AG04449 (cell line): ENCODE results near the gene GUCY2C.

Experiments used
- CTCF ChIA-PET: fragments of 350-600 bp; formaldehyde crosslinking; extraction: SDS; loops from one replicate; lab custom pipeline; 2021; ENCODE audit warnings: antibody characterized with exemption; lab: Yijun Ruan, JAX
- POLR2A ChIA-PET: fragments of 400-600, 350-600 bp; formaldehyde crosslinking; extraction: SDS; loops from one replicate; lab custom pipeline; 2020; ENCODE audit warnings: antibody characterized with exemption, inconsistent platforms; lab: Yijun Ruan, JAX
- DNase-seq: peaks from one replicate; pipeline ENCODE4 v3.0.0-alpha.2; 2010; ENCODE audit warnings: low read depth, low spot score
- H3K4me3 ChIP-seq: 2 replicates; pipeline ENCODE4 v1.5.1; 2011; ENCODE audit warnings: low read depth, mild to moderate bottlenecking, control low read depth, low read length
- TF ChIP-seq, protein P1 (sequence below): IDR thresholded peaks from one replicate; pipeline ENCODE4 v1.5.1; 2011; ENCODE audit warnings: mild to moderate bottlenecking, moderate library complexity, low read length, control low read depth, inconsistent platforms; ENCODE audit not compliant: insufficient read depth; ENCODE audit errors: missing control alignments

The GUCY2C gene

DNA sequence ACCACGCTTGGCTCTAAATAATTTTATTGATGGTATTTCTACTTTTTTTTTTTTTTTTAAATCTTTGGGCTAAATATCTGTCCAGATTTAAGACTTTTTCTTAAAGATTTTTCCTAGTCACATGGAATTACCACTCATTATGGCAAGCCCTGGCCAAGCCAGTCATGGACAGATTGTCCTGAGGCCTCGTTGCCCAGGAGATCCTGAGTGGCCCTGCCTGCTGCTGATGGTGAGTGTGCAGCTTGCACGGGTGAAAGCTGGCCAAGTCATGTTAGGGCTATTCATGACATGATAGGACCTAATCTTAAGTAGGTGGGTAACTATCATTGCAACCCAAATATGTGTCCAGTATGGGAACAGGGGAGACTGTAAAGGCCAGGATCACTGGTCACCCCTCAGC, 27.8 kb downstream of the GUCY2C start:
- H3K4me3 ChIP-seq = no peak overlapping the region
- ChIA-PET POLR2A (no interaction called here), CTCF (interaction anchor here (0.7 kb wide), 1 partner anchor 9 kb away, joined by 3 read pairs; no protein-coding TSS in a partner anchor)
- TF ChIP-seq, protein P1, sequence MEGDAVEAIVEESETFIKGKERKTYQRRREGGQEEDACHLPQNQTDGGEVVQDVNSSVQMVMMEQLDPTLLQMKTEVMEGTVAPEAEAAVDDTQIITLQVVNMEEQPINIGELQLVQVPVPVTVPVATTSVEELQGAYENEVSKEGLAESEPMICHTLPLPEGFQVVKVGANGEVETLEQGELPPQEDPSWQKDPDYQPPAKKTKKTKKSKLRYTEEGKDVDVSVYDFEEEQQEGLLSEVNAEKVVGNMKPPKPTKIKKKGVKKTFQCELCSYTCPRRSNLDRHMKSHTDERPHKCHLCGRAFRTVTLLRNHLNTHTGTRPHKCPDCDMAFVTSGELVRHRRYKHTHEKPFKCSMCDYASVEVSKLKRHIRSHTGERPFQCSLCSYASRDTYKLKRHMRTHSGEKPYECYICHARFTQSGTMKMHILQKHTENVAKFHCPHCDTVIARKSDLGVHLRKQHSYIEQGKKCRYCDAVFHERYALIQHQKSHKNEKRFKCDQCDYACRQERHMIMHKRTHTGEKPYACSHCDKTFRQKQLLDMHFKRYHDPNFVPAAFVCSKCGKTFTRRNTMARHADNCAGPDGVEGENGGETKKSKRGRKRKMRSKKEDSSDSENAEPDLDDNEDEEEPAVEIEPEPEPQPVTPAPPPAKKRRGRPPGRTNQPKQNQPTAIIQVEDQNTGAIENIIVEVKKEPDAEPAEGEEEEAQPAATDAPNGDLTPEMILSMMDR = no peak
- DNase-seq = no peak

DNA sequence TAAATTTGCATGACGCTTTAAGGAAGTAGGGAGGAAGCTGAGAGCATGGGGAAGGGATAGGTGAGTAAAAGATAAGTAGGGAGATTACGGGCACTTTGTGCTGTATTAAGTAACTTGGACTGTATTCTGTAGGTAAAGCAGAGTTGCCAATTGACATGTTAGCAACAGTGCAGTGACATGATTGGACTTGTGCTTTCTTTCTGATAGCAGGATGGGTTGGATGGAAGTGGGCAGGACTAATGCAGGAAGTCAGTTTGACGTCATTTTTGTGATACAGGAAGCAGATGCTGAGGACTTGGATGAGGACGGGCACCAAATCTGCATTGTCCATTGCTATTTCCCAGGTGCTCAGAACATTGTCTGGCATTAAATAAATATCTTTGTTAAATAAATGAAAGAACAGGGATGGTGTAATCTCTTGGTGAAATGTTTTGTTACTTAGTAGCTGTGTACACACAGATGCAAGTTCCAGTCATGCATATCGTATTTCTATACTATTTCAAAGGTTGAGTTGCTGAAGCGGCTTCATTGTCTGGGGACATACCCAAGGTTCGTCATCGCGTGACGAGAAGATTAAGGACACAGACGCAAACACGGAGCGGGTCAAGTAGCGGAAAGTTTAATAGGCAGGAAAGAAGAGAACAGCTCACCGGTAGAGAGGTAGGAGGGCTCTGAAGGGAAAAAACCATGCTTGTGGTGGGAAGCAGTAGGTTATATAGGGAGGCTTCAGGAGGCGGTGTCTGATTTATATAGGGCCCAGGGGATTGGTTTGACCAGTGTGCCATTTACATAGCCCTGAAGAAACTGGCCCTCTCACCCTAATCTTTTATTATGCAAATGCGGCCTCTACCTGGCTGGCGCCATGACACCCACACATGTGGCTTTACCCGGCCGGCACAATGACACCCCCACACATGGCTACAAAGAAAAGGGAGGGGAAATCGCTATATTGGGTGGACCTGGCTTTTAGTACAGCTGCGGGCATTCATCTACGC, 30.7 kb downstream of the GUCY2C start:
- TF ChIP-seq, protein P1 = no peak
- H3K4me3 ChIP-seq = no peak overlapping the region
- ChIA-PET CTCF (interaction anchor here (0.9 to 5.6 kb wide), 6 partner anchors 12 to 481 kb away, joined by 3 to 49 read pairs (median 5); no protein-coding TSS in a partner anchor), POLR2A (no interaction called here)
- no peak for DNase-seq

DNA sequence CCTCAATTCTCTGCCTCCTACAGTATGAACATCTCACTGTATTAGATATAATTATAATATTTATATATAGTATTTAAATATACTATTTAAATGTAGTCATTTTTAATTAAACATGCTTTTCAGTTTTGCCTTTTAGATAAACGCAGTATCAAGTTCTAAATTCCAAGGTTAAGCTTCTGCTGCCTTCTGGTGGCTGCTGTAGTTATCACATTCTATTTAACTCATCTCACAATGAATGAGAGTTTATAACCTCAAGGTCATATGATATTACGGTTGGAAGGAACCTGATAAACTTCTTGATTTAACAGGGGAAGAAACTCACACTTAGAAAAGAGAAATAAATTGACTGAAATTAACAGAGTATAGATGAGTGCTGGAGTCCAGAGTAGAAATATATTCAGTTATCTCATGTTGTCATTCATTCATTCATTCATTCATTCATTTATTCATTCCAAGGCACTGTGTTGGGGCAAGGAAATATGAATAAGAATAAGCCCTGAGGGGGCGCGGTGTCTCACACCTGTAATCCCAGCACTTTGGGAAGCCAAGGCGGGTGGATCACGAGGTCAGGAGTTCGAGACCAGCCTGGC, 31.9 kb downstream of the GUCY2C start:
- no peak overlapping the region for H3K4me3 ChIP-seq
- ChIA-PET CTCF (interaction anchor here (0.6 to 5.6 kb wide), 6 partner anchors 35 to 480 kb away, joined by 3 to 49 read pairs (median 6); no protein-coding TSS in a partner anchor), POLR2A (no interaction called here)

DNA sequence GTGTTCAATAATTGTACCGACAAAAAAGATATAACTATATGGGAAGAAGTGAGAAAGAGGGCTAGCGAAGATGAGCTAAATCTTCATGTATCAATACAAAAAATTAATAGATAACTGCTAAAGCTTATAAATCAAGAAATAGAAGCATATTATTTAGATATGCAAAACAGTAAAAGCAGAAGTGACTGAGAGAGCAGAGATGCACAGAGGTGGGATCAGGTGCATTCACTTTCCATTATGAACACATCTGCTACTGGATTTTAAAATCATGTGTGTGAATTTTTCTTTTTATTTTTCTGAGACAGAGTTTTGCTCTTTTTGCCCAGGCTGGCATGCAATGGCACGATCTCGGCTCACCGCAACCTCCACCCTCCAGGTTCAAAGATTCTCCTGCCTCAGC, 33.4 kb downstream of the GUCY2C start:
- TF ChIP-seq, protein P1 = no peak
- POLR2A ChIA-PET = no interaction called here
- DNase-seq = no peak
- H3K4me3 ChIP-seq = no peak overlapping the region
- CTCF ChIA-PET = interaction anchor here (0.6 to 5.6 kb wide), 4 partner anchors 33 to 484 kb away, joined by 3 to 49 read pairs (median 8); no protein-coding TSS in a partner anchor

More for the DNA sequence above, 31.9 kb downstream of the GUCY2C start:
- TF ChIP-seq, protein P1 = peak; percentile 15
- no peak for DNase-seq

DNA sequence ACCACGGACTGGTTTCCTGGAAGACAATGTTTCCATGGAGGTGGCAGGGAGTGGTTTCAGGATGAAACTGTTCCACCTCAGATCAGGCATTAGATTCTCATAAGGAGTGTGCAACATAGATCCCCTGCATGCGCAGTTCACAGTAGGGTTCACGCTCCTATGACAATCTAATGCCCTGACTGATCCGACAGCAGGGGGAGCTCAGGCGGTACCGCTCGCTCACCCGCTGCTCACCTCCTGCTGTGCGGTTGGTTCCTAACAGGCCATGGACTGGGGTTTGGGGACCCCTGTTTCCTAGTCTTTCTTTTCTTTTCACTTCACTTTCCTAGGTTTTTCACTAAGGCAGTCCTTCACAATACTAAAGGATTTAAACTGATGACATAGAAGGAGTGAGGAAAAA, 39.6 kb downstream of the GUCY2C start:
- TF ChIP-seq, protein P1 = no peak
- H3K4me3 ChIP-seq = no peak overlapping the region
- ChIA-PET POLR2A (no interaction called here), CTCF (no interaction called here)
- DNase-seq = no peak

DNA sequence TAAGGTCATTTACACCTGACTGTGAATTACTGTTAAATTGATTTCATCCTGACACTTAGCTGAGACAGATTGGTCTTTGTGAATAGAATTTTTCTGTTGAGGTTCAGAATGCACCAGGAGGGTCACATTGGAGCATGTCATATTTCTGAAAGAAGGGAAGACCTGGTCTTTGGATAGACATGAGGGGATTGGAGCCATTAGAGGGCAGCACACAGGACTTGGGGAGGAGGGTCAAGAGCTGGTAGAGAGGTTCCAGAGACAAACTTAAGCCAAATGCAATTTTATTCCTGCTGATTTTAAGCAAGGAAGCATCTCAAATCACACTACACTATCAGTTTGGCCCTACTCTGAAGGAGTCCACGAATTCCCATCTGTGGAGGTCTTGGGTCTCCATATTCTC, 41.1 kb downstream of the GUCY2C start:
- ChIA-PET CTCF (no interaction called here), POLR2A (no interaction called here)
- TF ChIP-seq, protein P1 = no peak
- no peak for DNase-seq
- H3K4me3 ChIP-seq = no peak overlapping the region
